OCI-LY1 (cell line): ENCODE measurements around the gene CSNK2A2.
A peak's percentile ranks its signal among the peaks of the same experiment; 100 is the strongest.

ENCODE experiments used
- H2AFZ ChIP-seq: fragments of 200-600 bp; sonication (generic), shearing (Covaris generic); 2 replicates; pipeline ENCODE4 v1.6.0; 2014; ENCODE audit warnings: antibody characterized with exemption, mild to moderate bottlenecking, low read length
- H3F3A ChIP-seq: fragments of 200-600 bp; sonication (generic), shearing (Covaris generic); 2 replicates; pipeline ENCODE4 v1.6.0; 2014; ENCODE audit warnings: mild to moderate bottlenecking, antibody characterized with exemption, low read length, moderate library complexity; ENCODE audit not compliant: insufficient read depth
- H3K27ac ChIP-seq: fragments of 200-600 bp; sonication (generic); 2 replicates; pipeline ENCODE4 v1.5.1; 2014; ENCODE audit warnings: low read length, mixed run types, mild to moderate bottlenecking, low read depth; ENCODE audit not compliant: poor library complexity, severe bottlenecking
- H3K27me3 ChIP-seq: fragments of 200-600 bp; sonication (generic); 2 replicates; pipeline ENCODE4 v1.6.0; 2014; ENCODE audit warnings: antibody characterized with exemption, mild to moderate bottlenecking, low read length, moderate library complexity; ENCODE audit not compliant: insufficient read depth
- H3K36me3 ChIP-seq: fragments of 200-600 bp; sonication (generic); 2 replicates; pipeline ENCODE4 v1.6.1; 2014; ENCODE audit warnings: mild to moderate bottlenecking, antibody characterized with exemption, low read length, moderate library complexity, mixed read lengths; ENCODE audit not compliant: insufficient read depth
- H3K4me1 ChIP-seq: fragments of 200-600 bp; sonication (generic); 2 replicates; pipeline ENCODE4 v1.5.1; 2014; ENCODE audit warnings: mild to moderate bottlenecking, low read length, moderate library complexity; ENCODE audit not compliant: insufficient read depth, severe bottlenecking
- H3K4me2 ChIP-seq: fragments of 200-600 bp; sonication (generic), shearing (Covaris generic); 2 replicates; pipeline ENCODE4 v1.6.1; 2014; ENCODE audit warnings: low read length
- H3K4me3 ChIP-seq: fragments of 200-600 bp; sonication (generic); 2 replicates; pipeline ENCODE4 v1.5.1; 2014; ENCODE audit warnings: low read length, low read depth, mild to moderate bottlenecking, mixed read lengths; ENCODE audit not compliant: poor library complexity, severe bottlenecking
- H3K79me2 ChIP-seq: fragments of 200-600 bp; shearing (Covaris generic); 2 replicates; pipeline ENCODE4 v1.6.1; 2016; ENCODE audit warnings: mixed run types, low read length, mixed read lengths; ENCODE audit not compliant: insufficient read depth
- H3K9ac ChIP-seq: fragments of 200-600 bp; sonication (generic), shearing (Covaris generic); 2 replicates; pipeline ENCODE4 v1.6.1; 2014; ENCODE audit warnings: mild to moderate bottlenecking, low read length, mixed read lengths
- H3K9me2 ChIP-seq: fragments of 200-600 bp; sonication (generic), shearing (Covaris generic); 2 replicates; pipeline ENCODE4 v1.6.1; 2014; ENCODE audit warnings: low read depth, mild to moderate bottlenecking, low read length, mixed read lengths
- H3K9me3 ChIP-seq: fragments of 200-600 bp; shearing (Covaris generic); 2 replicates; pipeline ENCODE4 v1.6.1; 2014; ENCODE audit warnings: low read length, mixed read lengths
- H4K20me1 ChIP-seq: fragments of 200-600 bp; sonication (generic), shearing (Covaris generic); 2 replicates; pipeline ENCODE4 v1.6.0; 2016; ENCODE audit warnings: mild to moderate bottlenecking, low read length; ENCODE audit not compliant: insufficient read depth
- EZH2 ChIP-seq: fragments of 200-600 bp; sonication (generic), shearing (Covaris generic); IDR thresholded peaks from 2 replicates; pipeline ENCODE4 v1.8.0; 2017; ENCODE audit warnings: borderline replicate concordance, mixed run types, mild to moderate bottlenecking, antibody characterized with exemption, low read length, moderate library complexity, mixed read lengths
- TF ChIP-seq, protein P1 (sequence below): fragments of 200-600 bp; sonication (generic), shearing (Covaris generic); IDR thresholded peaks from 2 replicates; pipeline ENCODE4 v1.5.1; 2017; ENCODE audit warnings: mild to moderate bottlenecking, antibody characterized with exemption, low read length, moderate library complexity, mixed read lengths

The CSNK2A2 gene

DNA sequence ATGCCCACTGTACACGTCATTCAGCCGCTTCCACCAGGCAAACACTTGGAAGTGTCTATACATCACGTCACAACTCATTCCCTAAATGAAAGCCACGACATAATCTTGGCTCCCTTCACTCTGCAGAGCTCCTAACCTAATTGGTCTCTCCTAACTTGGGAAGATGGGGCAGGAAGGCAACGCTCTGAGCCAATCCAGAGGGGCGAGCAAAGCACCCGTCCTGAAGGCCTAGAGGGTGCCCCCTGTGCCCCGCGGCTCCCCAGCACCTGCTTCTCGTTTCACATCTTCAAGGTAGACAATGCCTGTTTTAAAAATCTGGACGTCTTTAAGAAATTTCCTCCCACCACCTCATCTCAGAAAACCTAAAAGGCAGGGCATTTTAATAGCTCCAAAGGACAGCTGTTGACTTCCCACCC, 1.0 kb downstream of the CSNK2A2 start:
- no peak overlapping the region for H3K27ac ChIP-seq

DNA sequence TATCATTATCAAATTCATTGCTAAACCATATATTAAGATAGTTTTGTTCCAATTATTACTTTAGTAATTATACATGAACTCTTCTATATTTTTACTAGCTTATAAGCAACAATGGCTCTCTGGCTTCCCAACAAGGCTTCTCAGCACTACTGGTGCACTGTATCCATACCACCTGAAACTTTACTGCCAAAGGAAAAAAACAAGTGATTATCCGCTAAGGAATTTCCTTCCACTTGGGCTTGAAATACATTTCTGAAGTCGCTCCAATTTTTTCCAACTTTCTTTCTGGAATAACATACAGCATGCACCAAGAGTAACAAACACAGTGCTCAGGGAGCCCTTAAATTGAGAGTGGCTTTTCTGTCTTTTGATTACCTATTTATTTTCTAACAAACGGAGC, 2.1 kb downstream of the CSNK2A2 start:
- H4K20me1 ChIP-seq = no peaks in the 10 kb centered on the region
- H3K79me2 ChIP-seq = no peaks in the 10 kb centered on the region; the same call in none of the 2 replicates
- no peak overlapping the region for H2AFZ ChIP-seq
- H3K4me3 ChIP-seq = no peak overlapping the region
- no peaks in the 10 kb centered on the region for H3K27me3 ChIP-seq
- no peaks in the 10 kb centered on the region for H3K9me2 ChIP-seq
- H3K4me2 ChIP-seq = no peak overlapping the region
- H3K27ac ChIP-seq = no peak overlapping the region
- H3K9ac ChIP-seq = no peak overlapping the region
- H3K4me1 ChIP-seq = peaks cover 14% of the 10 kb centered on the region
- no peaks in the 10 kb centered on the region for H3K9me3 ChIP-seq
- no peaks in the 10 kb centered on the region for H3F3A ChIP-seq
- TF ChIP-seq, protein P1, sequence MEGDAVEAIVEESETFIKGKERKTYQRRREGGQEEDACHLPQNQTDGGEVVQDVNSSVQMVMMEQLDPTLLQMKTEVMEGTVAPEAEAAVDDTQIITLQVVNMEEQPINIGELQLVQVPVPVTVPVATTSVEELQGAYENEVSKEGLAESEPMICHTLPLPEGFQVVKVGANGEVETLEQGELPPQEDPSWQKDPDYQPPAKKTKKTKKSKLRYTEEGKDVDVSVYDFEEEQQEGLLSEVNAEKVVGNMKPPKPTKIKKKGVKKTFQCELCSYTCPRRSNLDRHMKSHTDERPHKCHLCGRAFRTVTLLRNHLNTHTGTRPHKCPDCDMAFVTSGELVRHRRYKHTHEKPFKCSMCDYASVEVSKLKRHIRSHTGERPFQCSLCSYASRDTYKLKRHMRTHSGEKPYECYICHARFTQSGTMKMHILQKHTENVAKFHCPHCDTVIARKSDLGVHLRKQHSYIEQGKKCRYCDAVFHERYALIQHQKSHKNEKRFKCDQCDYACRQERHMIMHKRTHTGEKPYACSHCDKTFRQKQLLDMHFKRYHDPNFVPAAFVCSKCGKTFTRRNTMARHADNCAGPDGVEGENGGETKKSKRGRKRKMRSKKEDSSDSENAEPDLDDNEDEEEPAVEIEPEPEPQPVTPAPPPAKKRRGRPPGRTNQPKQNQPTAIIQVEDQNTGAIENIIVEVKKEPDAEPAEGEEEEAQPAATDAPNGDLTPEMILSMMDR = no peak
- no peak for TF ChIP-seq EZH2
- H3K36me3 ChIP-seq = peaks cover 56% of the 10 kb centered on the region

More for the DNA sequence above, 1.0 kb downstream of the CSNK2A2 start:
- Histone ChIP-seq H2AFZ (no peak overlapping the region), H3K9me3 (no peaks in the 10 kb centered on the region), H3K9ac (peak overlapping the region; percentile 91), H3K36me3 (peaks cover 45% of the 10 kb centered on the region), H4K20me1 (no peaks in the 10 kb centered on the region), H3K4me3 (peak overlapping the region; percentile 97), H3K27me3 (0 out of 2 replicates have a peak, but pooled peaks cover 5% of the 10 kb centered on the region), H3K4me2 (peak overlapping the region; percentile 90), H3F3A (no peaks in the 10 kb centered on the region), H3K79me2 (no peaks in the 10 kb centered on the region; the same call in none of the 2 replicates), H3K9me2 (no peaks in the 10 kb centered on the region), H3K4me1 (peaks cover 14% of the 10 kb centered on the region)
- TF ChIP-seq, protein P1 = no peak
- TF ChIP-seq EZH2 = no peak

DNA sequence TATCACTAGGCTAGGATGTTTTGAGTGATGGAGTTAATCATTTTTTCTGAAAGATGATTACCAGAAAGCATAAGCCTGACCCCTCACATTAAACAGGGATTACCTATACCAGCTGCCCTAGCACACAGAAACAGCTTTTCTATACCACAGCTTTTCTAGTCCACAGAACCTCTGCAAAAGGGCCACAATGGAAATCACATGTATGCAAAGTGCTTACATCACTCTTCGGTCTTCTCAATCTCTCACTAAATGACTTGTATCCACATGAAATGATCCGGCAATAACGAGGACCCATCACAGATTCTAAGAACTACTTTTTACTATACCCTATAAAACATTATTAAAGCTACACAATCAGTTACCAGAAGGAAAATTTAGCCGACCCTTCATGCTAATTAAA, 2.6 kb downstream of the CSNK2A2 start:
- no peaks in the 10 kb centered on the region for H3F3A ChIP-seq
- peaks cover 60% of the 10 kb centered on the region for H3K36me3 ChIP-seq
- TF ChIP-seq, protein P1 = no peak
- TF ChIP-seq EZH2 = no peak
- H3K9ac ChIP-seq = no peak overlapping the region
- H3K9me2 ChIP-seq = no peaks in the 10 kb centered on the region
- H3K27me3 ChIP-seq = no peaks in the 10 kb centered on the region
- no peak overlapping the region for H3K4me2 ChIP-seq
- no peaks in the 10 kb centered on the region for H4K20me1 ChIP-seq
- H2AFZ ChIP-seq = no peak overlapping the region
- peaks cover 14% of the 10 kb centered on the region for H3K4me1 ChIP-seq
- H3K9me3 ChIP-seq = no peaks in the 10 kb centered on the region
- H3K27ac ChIP-seq = no peak overlapping the region
- H3K4me3 ChIP-seq = no peak overlapping the region
- no peaks in the 10 kb centered on the region; the same call in none of the 2 replicates for H3K79me2 ChIP-seq
